ENCODE data around the gene IRAK1.

IRAK1 gene

DNA sequence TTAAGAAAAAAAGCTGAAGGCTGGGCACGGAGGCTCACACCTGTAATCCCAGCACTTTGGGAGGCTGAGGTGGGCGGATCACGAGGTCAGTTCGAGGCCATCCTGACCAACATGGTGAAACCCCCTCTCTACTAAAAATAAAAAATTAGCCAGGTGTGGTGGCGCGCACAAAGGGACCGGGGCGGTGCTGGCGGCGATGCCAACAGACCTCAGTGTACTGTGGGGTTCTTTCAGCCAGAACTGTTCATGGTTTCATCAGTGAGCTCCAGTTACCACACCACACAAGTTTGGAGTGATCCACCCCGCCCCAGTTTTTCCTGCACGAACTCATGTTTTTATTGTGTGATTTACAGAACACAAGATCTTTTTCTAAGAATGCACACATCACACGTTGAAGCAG lies 21.2 kb upstream of the IRAK1 start (continued):
- TF ChIP-seq ZNF747 (tag by site-specific recombination; IDR thresholded peaks at IDR 0.05) = no peak
- TF ChIP-seq ZNF76 (tag by site-specific recombination; IDR thresholded peaks at IDR 0.05; ENCODE audit: borderline replicate concordance, low read depth) = no peak

DNA sequence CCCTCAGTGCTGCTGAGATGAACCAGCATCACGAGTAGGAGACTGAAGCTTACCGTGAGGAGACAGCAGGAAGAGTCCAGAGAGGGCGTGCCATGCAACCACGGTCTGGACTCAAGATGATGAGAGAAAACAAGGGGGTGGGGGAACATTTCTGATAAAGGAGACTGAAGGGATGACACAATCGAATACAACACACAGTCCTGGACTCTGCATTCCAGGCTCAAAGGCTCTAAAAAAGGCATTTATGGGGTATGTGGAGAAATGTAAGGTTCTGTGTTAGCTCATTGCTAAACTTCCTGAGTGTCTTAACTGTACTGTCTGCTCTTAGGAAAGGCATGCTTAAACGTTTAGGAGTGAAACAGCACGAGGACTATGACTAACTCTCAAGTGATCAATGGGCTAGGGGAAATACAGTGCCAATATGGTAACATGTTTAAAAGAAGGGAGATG lies 20.6 kb upstream of the IRAK1 start:
- H3K4me3 ChIP-seq (ENCODE audit: low read depth, low read length) = no peak overlapping the region
- ChIA-PET CTCF (interaction anchor here (0.8 to 4.8 kb wide), 4 partner anchors 9 to 27 kb away, joined by 3 to 24 read pairs (median 12); no protein-coding TSS in a partner anchor), POLR2A (no interaction called here)
- H3K27ac ChIP-seq (ENCODE audit: extremely low read depth, low read depth, low read length) = no peak overlapping the region
- TF ChIP-seq ZFP41 (tag by site-specific recombination; IDR thresholded peaks at IDR 0.05; ENCODE audit: borderline replicate concordance) (no peak), ZNF624 (tag by site-specific recombination; IDR thresholded peaks at IDR 0.05) (no peak), ZNF610 (tag by site-specific recombination; IDR thresholded peaks at IDR 0.05; ENCODE audit: borderline replicate concordance) (no peak)
- peaks cover 0 to 11% of the 10 kb centered on the region in 2 experiments; a peak in 2 of 3 replicates for H3K36me3 ChIP-seq (ENCODE audit: control insufficient read depth in 2 of 2, insufficient read depth in 1 of 2, low read length in 2 of 2)
- H3K9me3 ChIP-seq (ENCODE audit: control insufficient read depth, insufficient read depth, low read depth, low read length) = no peaks in the 10 kb centered on the region
- no peaks in the 10 kb centered on the region for H3K4me1 ChIP-seq (ENCODE audit: control insufficient read depth, insufficient read depth, low read length)

DNA sequence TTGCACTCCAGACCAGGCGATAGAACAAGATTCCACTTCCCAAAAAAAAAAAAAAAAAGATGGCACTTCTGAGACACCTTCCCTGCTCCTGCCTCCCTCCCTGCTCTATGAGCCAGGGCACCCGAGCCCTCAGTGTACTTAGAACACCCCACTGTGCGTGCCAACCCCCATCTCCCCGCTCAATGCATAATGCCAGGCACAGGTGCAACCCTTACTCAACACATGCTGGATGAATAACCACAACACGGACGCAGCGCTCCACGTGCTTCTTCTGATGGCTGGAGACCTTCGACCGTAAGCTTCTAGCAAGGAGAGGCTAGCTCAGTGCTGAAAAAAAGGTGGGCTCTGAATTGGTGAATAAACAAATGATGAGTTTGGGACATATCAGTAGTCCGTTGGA lies 19.9 kb upstream of the IRAK1 start:
- H3K4me3 ChIP-seq (ENCODE audit: low read depth, low read length) = no peak overlapping the region
- H3K9me3 ChIP-seq (ENCODE audit: control insufficient read depth, insufficient read depth, low read depth, low read length) = no peaks in the 10 kb centered on the region
- H3K4me1 ChIP-seq (ENCODE audit: control insufficient read depth, insufficient read depth, low read length) = no peaks in the 10 kb centered on the region
- ChIA-PET POLR2A (interaction anchor here (0.7 kb wide), 1 partner anchor 1098 kb away, joined by 4 read pairs; no protein-coding TSS in a partner anchor), CTCF (interaction anchor here (0.8 to 4.8 kb wide), 3 partner anchors 12 to 26 kb away, joined by 3 to 24 read pairs (median 19); no protein-coding TSS in a partner anchor)
- no peak overlapping the region for H3K27ac ChIP-seq (ENCODE audit: extremely low read depth, low read depth, low read length)
- H3K36me3 ChIP-seq (ENCODE audit: control insufficient read depth in 2 of 2, insufficient read depth in 1 of 2, low read length in 2 of 2) = peaks cover 0 to 11% of the 10 kb centered on the region in 2 experiments; a peak in 2 of 3 replicates
- TF ChIP-seq ZFP3 (tag by site-specific recombination; IDR thresholded peaks at IDR 0.05; ENCODE audit: low read depth) = no peak

DNA sequence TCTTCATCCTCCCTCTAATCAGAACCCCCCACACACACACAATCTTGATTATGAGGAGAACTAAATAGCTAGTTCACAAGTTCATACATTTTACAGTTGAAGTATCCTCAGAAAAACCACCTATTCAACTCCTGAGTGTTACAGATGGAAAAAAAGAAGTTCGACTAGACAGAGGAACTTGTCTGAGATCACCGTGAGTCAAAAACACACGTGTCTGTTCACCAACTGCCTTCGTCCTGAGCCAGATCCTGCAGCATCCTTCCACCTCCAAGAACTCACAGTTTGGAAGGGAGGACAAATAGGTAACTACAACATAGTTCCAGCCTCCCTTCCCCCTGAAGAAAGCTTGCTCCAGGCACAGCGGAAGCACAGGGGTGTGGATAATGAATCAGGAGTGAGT lies 19.0 kb upstream of the IRAK1 start:
- no peak overlapping the region for H3K4me3 ChIP-seq (ENCODE audit: low read depth, low read length)
- CTCF ChIA-PET = interaction anchor here (0.6 to 4.8 kb wide), 3 partner anchors 10 to 270 kb away, joined by 3 to 24 read pairs (median 4); no protein-coding TSS in a partner anchor
- H3K27ac ChIP-seq (ENCODE audit: extremely low read depth, low read depth, low read length) = no peak overlapping the region
- no peaks in the 10 kb centered on the region for H3K9me3 ChIP-seq (ENCODE audit: control insufficient read depth, insufficient read depth, low read depth, low read length)
- POLR2A ChIA-PET = interaction anchor here (0.7 kb wide), 1 partner anchor 1097 kb away, joined by 4 read pairs; no protein-coding TSS in a partner anchor
- H3K4me1 ChIP-seq (ENCODE audit: control insufficient read depth, insufficient read depth, low read length) = no peaks in the 10 kb centered on the region
- TF ChIP-seq ZNF10 (tag by site-specific recombination; IDR thresholded peaks at IDR 0.05) (no peak), OSR2 (tag by site-specific recombination; IDR thresholded peaks at IDR 0.05) (no peak), KLF8 (tag by site-specific recombination; IDR thresholded peaks at IDR 0.05) (no peak), ZNF391 (tag by site-specific recombination; IDR thresholded peaks at IDR 0.05; ENCODE audit: borderline replicate concordance, low read depth) (no peak), ZNF629 (tag by site-specific recombination; IDR thresholded peaks at IDR 0.05) (no peak), ZNF433 (tag by site-specific recombination; IDR thresholded peaks at IDR 0.05; ENCODE audit: low read depth) (no peak)
- TF ChIP-seq, protein P1, sequence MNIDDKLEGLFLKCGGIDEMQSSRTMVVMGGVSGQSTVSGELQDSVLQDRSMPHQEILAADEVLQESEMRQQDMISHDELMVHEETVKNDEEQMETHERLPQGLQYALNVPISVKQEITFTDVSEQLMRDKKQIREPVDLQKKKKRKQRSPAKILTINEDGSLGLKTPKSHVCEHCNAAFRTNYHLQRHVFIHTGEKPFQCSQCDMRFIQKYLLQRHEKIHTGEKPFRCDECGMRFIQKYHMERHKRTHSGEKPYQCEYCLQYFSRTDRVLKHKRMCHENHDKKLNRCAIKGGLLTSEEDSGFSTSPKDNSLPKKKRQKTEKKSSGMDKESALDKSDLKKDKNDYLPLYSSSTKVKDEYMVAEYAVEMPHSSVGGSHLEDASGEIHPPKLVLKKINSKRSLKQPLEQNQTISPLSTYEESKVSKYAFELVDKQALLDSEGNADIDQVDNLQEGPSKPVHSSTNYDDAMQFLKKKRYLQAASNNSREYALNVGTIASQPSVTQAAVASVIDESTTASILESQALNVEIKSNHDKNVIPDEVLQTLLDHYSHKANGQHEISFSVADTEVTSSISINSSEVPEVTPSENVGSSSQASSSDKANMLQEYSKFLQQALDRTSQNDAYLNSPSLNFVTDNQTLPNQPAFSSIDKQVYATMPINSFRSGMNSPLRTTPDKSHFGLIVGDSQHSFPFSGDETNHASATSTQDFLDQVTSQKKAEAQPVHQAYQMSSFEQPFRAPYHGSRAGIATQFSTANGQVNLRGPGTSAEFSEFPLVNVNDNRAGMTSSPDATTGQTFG (tag by site-specific recombination; IDR thresholded peaks at IDR 0.05; ENCODE audit: borderline replicate concordance) = no peak
- TF ChIP-seq, protein P2, sequence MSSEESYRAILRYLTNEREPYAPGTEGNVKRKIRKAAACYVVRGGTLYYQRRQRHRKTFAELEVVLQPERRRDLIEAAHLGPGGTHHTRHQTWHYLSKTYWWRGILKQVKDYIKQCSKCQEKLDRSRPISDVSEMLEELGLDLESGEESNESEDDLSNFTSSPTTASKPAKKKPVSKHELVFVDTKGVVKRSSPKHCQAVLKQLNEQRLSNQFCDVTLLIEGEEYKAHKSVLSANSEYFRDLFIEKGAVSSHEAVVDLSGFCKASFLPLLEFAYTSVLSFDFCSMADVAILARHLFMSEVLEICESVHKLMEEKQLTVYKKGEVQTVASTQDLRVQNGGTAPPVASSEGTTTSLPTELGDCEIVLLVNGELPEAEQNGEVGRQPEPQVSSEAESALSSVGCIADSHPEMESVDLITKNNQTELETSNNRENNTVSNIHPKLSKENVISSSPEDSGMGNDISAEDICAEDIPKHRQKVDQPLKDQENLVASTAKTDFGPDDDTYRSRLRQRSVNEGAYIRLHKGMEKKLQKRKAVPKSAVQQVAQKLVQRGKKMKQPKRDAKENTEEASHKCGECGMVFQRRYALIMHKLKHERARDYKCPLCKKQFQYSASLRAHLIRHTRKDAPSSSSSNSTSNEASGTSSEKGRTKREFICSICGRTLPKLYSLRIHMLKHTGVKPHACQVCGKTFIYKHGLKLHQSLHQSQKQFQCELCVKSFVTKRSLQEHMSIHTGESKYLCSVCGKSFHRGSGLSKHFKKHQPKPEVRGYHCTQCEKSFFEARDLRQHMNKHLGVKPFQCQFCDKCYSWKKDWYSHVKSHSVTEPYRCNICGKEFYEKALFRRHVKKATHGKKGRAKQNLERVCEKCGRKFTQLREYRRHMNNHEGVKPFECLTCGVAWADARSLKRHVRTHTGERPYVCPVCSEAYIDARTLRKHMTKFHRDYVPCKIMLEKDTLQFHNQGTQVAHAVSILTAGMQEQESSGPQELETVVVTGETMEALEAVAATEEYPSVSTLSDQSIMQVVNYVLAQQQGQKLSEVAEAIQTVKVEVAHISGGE (tag by site-specific recombination; conservative IDR thresholded peaks at IDR 0.05; ENCODE audit: low read depth) = no peak
- peaks cover 0 to 11% of the 10 kb centered on the region in 2 experiments; a peak in 2 of 3 replicates for H3K36me3 ChIP-seq (ENCODE audit: control insufficient read depth in 2 of 2, insufficient read depth in 1 of 2, low read length in 2 of 2)
